GM12891 (cell line): ENCODE measurements around the gene INSIG1.

ENCODE experiments used
- PAX5 ChIP-seq: IDR thresholded peaks from 2 replicates; pipeline ENCODE4 v1.6.1; 2011; ENCODE audit warnings: low read length, moderate library complexity, mild to moderate bottlenecking; ENCODE audit not compliant: insufficient read depth, severe bottlenecking
- POLR2A ChIP-seq: IDR thresholded peaks from 2 replicates; pipeline ENCODE4 v1.6.1; 2011; ENCODE audit warnings: low read depth, low read length, control low read depth
- POLR2AphosphoS5 ChIP-seq: IDR thresholded peaks from 2 replicates; pipeline ENCODE4 v1.6.1; 2011; ENCODE audit warnings: low read depth, low read length, control low read depth
- POU2F2 ChIP-seq: IDR thresholded peaks from 2 replicates; pipeline ENCODE4 v1.6.1; 2011; ENCODE audit warnings: low read depth, mild to moderate bottlenecking, control low read depth, low read length, moderate library complexity
- SPI1 ChIP-seq: IDR thresholded peaks from 2 replicates; pipeline ENCODE4 v1.6.1; 2011; ENCODE audit warnings: low read depth, low read length, control low read depth
- TAF1 ChIP-seq: IDR thresholded peaks from 2 replicates; pipeline ENCODE4 v1.6.1; 2011; ENCODE audit warnings: low read depth, low read length, control low read depth

DNA sequence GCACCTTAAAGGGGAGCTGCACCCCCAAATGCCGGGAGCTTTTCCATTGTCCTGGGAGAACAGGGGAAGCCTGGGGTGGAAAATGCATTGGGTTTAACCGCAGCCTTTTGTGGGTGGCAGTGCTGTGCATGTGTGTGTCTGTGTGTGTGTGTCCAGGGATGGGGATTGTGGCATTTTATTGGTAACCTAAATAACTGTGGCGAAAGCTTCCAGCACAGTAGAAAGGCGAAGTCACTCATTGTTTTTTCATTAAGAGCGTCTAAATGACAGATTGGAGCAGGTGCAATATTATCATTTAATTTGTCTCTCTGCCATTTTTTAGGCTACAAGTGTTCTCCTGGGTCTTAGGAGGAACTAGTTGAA lies 55.1 kb downstream of the INSIG1 start:
- TF ChIP-seq POLR2A = no peak
- TF ChIP-seq TAF1 = no peak
- no peak for TF ChIP-seq POLR2AphosphoS5
- TF ChIP-seq POU2F2 = no peak
- no peak for TF ChIP-seq PAX5
- no peak for TF ChIP-seq SPI1
